SU-DHL-6 (cell line): ENCODE data around the gene MTG2.

ENCODE experiments used
- H2AFZ ChIP-seq: fragments of 200-600 bp; sonication (generic); 2 replicates; pipeline ENCODE4 v1.6.1; 2014; ENCODE audit warnings: low read depth, mild to moderate bottlenecking, moderate library complexity, mixed read lengths, antibody characterized with exemption, low read length; ENCODE audit not compliant: severe bottlenecking
- H3F3A ChIP-seq: fragments of 200-600 bp; shearing (Covaris generic); 2 replicates; pipeline ENCODE4 v1.6.0; 2016; ENCODE audit warnings: antibody characterized with exemption, mild to moderate bottlenecking; ENCODE audit not compliant: insufficient read depth
- H3K27ac ChIP-seq: fragments of 200-600 bp; sonication (generic); 2 replicates; pipeline ENCODE4 v1.5.1; 2016; ENCODE audit warnings: low read depth, mild to moderate bottlenecking, low read length, moderate library complexity, mixed read lengths
- H3K27me3 ChIP-seq: fragments of 200-600 bp; sonication (generic), shearing (Covaris generic); 2 replicates; pipeline ENCODE4 v1.6.0; 2014; ENCODE audit warnings: mild to moderate bottlenecking, low read length
- H3K36me3 ChIP-seq: fragments of 200-600 bp; sonication (generic); 2 replicates; pipeline ENCODE4 v1.6.1; 2014; ENCODE audit warnings: mild to moderate bottlenecking, low read length, mixed read lengths
- H3K4me2 ChIP-seq: fragments of 300-600, 200-600 bp; shearing (Covaris generic), sonication (generic); 2 replicates; pipeline ENCODE4 v1.6.0; 2014; ENCODE audit warnings: low read length, low read depth, mild to moderate bottlenecking; ENCODE audit not compliant: poor library complexity, severe bottlenecking
- H3K4me3 ChIP-seq: fragments of 200-600 bp; sonication (generic); 2 replicates; pipeline ENCODE4 v1.5.1; 2014; ENCODE audit warnings: antibody characterized with exemption, low read length, mild to moderate bottlenecking, mixed read lengths; ENCODE audit not compliant: insufficient read depth, poor library complexity, severe bottlenecking
- H3K79me2 ChIP-seq: fragments of 200-600 bp; sonication (generic); 2 replicates; pipeline ENCODE4 v1.6.1; 2014; ENCODE audit warnings: mild to moderate bottlenecking, low read length, moderate library complexity; ENCODE audit not compliant: insufficient read depth
- H3K9ac ChIP-seq: fragments of 200-600 bp; sonication (generic); 2 replicates; pipeline ENCODE4 v1.7.0; 2014; ENCODE audit warnings: mild to moderate bottlenecking, low read length
- H3K9me2 ChIP-seq: fragments of 200-600 bp; sonication (generic); replicated peaks from 2 replicates; pipeline ENCODE4 v1.6.1; 2014; ENCODE audit warnings: low read length; ENCODE audit not compliant: insufficient read depth
- H3K9me3 ChIP-seq: fragments of 200-600 bp; sonication (generic); 2 replicates; pipeline ENCODE4 v1.6.1; 2014; ENCODE audit warnings: low read length, mixed read lengths; ENCODE audit not compliant: insufficient read depth
- H4K20me1 ChIP-seq: fragments of 200-600 bp; sonication (generic); 2 replicates; pipeline ENCODE4 v1.6.1; 2014; ENCODE audit warnings: low read depth, mild to moderate bottlenecking, antibody characterized with exemption, low read length, moderate library complexity, mixed read lengths
- EZH2phosphoT487 ChIP-seq: fragments of 200-600 bp; sonication (generic), shearing (Covaris generic); conservative IDR thresholded peaks from 2 replicates; pipeline ENCODE4 v1.6.1; 2018; ENCODE audit warnings: mild to moderate bottlenecking, antibody characterized with exemption, low read length, moderate library complexity, mixed read lengths
- TF ChIP-seq, protein P1 (sequence below): fragments of 200-600 bp; sonication (generic); IDR thresholded peaks from one replicate; pipeline ENCODE4 v1.5.1; 2017; ENCODE audit warnings: antibody characterized with exemption, mild to moderate bottlenecking, low read length, moderate library complexity; ENCODE audit not compliant: insufficient read depth, poor library complexity, severe bottlenecking

MTG2 gene

DNA sequence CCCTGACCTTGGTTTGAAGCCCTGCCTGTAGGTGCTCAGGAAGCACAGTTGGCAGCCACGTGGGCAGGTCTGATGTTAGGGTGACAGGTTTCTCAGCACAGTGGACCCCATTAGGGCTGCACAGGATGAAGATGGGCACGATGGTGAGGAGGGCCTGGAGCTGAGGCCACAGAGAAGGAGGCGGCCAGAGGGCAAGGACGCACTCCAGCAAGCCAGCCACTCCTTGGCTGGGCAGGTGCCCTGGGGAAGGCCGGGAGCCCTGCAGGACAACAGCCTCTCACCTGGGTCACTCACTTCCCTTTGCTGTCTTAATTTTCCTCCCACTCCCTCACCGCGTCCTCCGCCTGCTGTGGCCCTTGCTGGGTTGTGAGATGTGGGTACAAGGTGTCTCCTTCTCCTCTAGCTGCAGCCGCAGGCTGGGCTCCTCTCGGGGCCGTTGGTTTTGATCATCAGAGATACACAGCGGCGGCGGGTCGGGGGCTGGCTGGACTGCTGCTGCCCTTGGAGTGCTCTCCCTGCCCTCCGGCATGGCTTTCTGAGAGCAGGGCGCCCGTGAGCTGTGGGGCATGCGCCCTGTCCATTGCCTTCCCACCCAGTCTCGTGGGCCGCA is 61.2 kb downstream of the MTG2 start:
- Histone ChIP-seq H3K9me3 (no peaks in the 10 kb centered on the region), H3K27me3 (no peaks in the 10 kb centered on the region), H3F3A (no peaks in the 10 kb centered on the region), H3K4me2 (no peak overlapping the region), H3K9ac (no peak overlapping the region), H3K36me3 (no peaks in the 10 kb centered on the region), H3K27ac (no peak overlapping the region), H4K20me1 (peaks cover 4% of the 10 kb centered on the region; the same call in 1 of the 2 replicates), H3K79me2 (peaks cover 5% of the 10 kb centered on the region; the same call in 1 of the 2 replicates), H3K4me3 (no peak overlapping the region), H2AFZ (no peak overlapping the region), H3K9me2 (no peaks in the 10 kb centered on the region)
- no peak for TF ChIP-seq EZH2phosphoT487
- TF ChIP-seq, protein P1, sequence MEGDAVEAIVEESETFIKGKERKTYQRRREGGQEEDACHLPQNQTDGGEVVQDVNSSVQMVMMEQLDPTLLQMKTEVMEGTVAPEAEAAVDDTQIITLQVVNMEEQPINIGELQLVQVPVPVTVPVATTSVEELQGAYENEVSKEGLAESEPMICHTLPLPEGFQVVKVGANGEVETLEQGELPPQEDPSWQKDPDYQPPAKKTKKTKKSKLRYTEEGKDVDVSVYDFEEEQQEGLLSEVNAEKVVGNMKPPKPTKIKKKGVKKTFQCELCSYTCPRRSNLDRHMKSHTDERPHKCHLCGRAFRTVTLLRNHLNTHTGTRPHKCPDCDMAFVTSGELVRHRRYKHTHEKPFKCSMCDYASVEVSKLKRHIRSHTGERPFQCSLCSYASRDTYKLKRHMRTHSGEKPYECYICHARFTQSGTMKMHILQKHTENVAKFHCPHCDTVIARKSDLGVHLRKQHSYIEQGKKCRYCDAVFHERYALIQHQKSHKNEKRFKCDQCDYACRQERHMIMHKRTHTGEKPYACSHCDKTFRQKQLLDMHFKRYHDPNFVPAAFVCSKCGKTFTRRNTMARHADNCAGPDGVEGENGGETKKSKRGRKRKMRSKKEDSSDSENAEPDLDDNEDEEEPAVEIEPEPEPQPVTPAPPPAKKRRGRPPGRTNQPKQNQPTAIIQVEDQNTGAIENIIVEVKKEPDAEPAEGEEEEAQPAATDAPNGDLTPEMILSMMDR: no peak

DNA sequence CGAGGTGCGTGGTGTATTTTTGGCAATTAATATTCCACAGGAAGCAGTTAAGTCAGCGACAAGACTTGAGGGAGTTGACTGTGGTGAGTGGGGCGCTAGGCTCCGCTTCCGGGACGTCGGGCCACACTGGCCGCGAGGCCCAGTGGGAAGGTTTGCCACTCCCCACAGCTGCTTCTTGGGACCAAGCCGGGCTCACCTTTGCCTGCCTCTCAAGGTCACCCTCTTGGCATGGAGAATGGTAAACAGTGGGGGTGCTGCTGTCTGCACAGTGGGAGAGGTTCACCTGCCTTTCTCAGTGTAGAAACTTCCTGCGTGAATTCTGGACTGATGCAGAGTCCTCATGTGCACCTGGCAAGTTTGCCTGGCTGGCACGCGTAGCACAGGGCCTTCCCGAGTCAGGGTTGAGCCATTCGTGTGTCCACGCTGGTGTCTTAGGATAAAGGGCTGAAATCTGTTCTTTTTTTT is 61.8 kb downstream of the MTG2 start:
- no peak overlapping the region for H3K9ac ChIP-seq
- no peaks in the 10 kb centered on the region for H3K36me3 ChIP-seq
- H3F3A ChIP-seq: no peaks in the 10 kb centered on the region
- H4K20me1 ChIP-seq: no peaks in the 10 kb centered on the region; the same call in 1 of the 2 replicates
- no peak overlapping the region for H3K4me2 ChIP-seq
- no peak overlapping the region for H2AFZ ChIP-seq
- no peak overlapping the region for H3K4me3 ChIP-seq
- no peak for TF ChIP-seq EZH2phosphoT487
- TF ChIP-seq, protein P1: no peak
- no peaks in the 10 kb centered on the region for H3K9me2 ChIP-seq
- H3K9me3 ChIP-seq: no peaks in the 10 kb centered on the region
- H3K79me2 ChIP-seq: peaks cover 5% of the 10 kb centered on the region; the same call in 1 of the 2 replicates
- H3K27me3 ChIP-seq: no peaks in the 10 kb centered on the region
- no peak overlapping the region for H3K27ac ChIP-seq

DNA sequence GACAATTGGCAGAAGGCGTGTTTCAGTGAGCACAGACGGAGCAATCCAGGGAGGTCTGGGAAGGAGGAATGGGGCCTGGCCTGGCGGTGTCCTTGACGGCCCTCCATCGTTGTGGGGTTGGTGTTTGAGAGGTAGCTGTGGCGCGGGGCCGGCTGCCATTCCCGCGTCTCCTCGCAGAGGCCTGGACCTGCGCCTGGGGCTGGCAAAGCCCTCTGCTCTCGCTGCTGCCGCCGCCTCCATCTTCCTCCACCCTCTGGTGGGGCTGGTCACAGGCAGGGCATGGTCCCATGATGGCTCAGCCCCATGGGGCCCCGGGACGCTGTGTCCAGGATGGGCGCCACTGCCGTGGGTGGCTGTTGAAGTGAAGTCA is 63.1 kb downstream of the MTG2 start:
- H3K79me2 ChIP-seq: peaks cover 12% of the 10 kb centered on the region
- no peaks in the 10 kb centered on the region for H3K9me2 ChIP-seq
- no peaks in the 10 kb centered on the region; the same call in 1 of the 2 replicates for H4K20me1 ChIP-seq
- no peak overlapping the region for H2AFZ ChIP-seq
- no peaks in the 10 kb centered on the region for H3K9me3 ChIP-seq
- no peak overlapping the region for H3K4me2 ChIP-seq
- no peaks in the 10 kb centered on the region for H3K27me3 ChIP-seq
- H3K27ac ChIP-seq: no peak overlapping the region
- no peaks in the 10 kb centered on the region for H3F3A ChIP-seq
- H3K36me3 ChIP-seq: no peaks in the 10 kb centered on the region
- TF ChIP-seq EZH2phosphoT487: no peak
- TF ChIP-seq, protein P1: no peak
- no peak overlapping the region for H3K4me3 ChIP-seq
- H3K9ac ChIP-seq: no peak overlapping the region
